ENCODE results near the gene ASRGL1.
"Not testable (repeated sequence)": the region's sequence is repeated elsewhere in the genome, so short reads cannot be mapped to it uniquely, and the experiment has no call there.

ASRGL1 gene

DNA sequence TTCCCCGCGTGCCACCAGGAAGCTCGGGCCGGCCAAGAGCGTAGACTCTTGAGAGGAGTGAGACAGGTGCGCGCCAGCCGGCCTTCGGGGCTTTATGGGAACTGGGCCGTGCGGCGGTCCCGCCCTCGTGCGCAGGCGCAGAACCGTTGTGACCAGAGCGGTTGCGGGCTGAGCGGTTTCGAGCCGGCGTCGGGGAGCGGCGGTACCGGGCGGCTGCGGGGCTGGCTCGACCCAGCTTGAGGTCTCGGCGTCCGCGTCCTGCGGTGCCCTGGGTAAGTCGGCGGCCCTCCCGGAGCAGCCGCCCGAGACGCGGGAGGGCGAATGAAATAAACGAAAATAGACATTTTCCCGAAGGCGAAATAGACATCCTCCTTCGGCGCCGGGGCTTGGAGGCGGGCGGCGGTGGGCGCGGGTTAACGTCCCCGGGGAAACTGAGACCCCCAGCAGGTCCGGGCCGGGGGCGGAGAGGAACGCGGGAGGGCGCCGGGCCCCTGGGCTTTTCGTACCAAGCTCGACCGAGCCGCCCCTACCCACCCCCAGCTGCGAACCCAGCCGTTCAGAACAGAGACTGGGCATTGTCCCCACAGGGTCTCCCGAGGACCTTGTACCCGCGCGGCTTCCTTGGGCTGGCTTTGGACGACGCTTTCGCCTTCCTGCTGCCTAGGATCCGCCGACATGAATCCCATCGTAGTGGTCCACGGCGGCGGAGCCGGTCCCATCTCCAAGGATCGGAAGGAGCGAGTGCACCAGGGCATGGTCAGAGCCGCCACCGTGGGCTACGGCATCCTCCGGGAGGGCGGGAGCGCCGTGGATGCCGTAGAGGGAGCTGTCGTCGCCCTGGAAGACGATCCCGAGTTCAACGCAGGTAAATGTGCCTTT, at the start of gene ASRGL1:
Gene ASRGL1, plus strand, starts transcription at position 146 of the 879 bp plus-strand sequence. Its CDS starts 530 bp downstream, at position 676.
- DNase-seq: peak; percentile 19

DNA sequence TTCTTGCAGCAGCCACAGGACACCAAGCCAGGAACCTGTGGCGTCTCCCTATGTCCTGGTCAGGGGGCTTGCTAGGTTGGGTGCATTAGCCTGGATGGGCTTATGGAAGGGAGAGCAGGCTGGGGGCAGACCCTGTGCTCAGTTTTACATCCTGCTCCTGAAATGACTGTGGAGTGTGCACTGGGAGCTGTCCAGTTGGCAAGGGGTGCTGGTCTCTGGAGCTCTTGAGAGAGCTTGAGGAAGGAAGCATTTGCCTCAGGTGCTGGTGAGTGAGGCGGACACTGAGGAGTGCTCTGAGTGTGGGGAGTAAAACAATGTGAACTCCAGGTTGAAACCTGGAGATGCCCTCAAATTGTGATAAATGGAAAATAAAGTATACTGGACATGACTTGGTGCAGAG, 41.7 kb upstream of the ASRGL1 start:
- no peak for DNase-seq

- DNase-seq: no peak
These were observed 38.3 kb upstream of the ASRGL1 start, which contains the start of gene SCGB1D4 for GRCh38 chr11:62298975-62299374. SCGB1D4 (minus strand) TSS chr11:62299075; CDS start chr11:62299010, 65 bp downstream.

DNA sequence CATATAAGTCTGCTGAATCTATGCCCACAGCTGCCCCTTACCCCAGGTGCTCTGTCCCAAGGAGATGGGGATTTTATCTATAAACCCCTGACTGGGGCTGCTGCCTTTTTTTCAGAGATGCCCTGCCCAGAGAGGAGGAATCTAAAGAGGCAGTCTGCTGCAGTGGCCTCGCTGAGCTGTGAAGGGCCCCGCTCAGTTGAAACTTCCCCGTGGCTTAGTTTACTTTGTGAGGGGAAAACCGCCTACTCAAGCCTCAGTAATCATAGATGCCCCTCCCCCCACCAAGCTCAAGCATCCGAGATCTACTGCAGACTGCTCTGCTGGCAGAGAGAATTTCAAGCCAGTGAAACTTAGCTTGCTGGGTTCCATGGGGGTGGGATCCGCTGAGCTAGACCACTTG, 31.0 kb upstream of the ASRGL1 start:
- no peak for DNase-seq

DNA sequence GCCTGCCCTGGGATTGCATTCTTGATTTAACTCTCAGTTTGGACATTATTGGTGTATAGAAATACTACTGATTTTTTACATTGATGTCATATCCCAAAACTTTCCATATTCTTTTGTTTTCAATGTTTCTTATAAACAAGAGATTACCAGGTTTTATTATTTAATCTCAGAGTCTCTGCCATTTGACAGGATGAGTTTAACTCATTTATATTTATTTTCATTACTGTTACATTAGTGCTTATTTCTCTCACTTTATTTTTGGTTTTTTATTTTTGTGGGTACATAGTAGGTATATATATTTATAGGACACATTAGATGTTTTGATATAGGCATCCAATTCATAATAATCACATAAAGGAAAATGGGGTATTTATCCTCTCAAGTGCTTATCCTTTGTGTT, 29.3 kb upstream of the ASRGL1 start:
- DNase-seq: no peak

DNA sequence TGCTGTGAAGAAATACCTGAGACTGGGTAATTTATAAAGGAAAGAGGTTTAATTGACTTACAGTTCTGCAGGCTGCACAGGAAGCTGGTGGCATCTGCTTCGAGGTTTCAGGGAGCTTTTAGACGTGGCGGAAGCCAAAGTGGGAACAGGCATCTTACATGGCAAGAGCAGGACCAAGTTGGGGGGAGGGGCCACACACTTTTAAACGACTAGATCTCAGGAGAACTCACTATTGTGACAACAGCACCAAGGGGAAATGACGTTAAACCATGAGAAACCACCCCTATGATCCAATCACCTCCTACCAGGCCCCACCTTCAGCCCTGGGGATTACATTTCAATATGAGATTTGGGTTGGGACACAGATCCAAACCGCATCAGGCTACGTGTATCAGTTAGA, 27.3 kb upstream of the ASRGL1 start:
- no peak for DNase-seq

- no peak for DNase-seq
These were observed 21.8 kb upstream of the ASRGL1 start for GRCh38 chr11:62315431-62315830.

GRCh38 chr11:62322524-62322923, 14.7 kb upstream of the ASRGL1 start:
- DNase-seq: no peak

DNA sequence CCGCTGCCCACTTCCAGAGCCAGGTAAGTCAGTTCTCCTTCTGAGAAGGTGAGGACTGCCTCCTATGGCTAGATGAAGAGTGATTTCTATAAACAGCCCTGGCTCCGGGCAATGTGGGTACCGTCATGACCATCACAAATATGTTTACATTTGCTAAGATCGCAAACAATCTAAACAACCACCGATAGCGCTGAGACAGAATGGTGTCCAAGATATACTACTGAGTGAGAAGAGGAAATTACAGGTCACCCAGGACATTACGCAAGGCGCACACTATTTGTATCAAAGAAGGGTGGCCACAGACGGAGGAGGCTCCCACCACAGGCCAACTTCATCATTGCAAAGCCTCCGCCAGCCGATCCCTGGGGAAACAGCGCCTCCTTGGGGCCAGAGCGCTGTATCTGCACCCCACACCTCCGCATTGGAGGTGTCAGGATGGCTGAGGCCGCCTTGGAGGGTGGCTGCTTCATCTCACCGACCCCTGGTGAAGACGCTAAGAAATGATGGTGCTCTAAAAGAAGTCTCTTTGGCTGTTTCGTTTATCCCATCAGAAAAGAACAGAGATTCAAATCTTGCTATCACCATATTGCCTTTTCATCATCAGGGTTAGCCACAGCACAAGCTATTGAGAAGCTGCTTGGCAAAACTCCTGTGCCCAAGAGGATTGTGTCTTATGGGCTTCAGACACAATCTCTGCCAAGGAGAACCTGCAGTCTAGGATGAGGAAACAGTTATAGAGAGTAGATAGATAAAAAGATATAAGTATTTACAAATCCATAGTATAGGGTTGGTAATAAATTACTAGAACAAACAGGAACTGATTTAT, 12.3 kb upstream of the ASRGL1 start:
- DNase-seq: no peak

DNA sequence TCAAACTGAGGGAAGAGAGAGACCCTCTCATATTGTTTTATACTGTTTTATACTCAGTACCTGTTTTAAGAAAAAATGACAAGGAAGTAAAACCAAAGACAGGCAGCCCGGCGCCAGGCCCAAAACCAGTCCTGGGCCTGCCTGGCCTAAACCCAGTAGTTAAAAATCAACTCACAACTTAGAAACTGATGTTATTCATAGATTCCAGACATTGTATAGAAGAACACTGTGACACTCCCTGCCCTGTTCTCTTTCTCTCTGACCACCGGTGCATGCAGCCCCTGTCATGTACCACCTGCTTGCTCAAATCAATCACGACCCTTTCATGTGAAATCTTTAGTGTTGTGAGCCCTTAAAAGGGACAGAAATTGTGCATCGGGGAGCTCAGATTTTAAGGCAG, 11.5 kb upstream of the ASRGL1 start:
- DNase-seq: not testable (repeated sequence)

DNA sequence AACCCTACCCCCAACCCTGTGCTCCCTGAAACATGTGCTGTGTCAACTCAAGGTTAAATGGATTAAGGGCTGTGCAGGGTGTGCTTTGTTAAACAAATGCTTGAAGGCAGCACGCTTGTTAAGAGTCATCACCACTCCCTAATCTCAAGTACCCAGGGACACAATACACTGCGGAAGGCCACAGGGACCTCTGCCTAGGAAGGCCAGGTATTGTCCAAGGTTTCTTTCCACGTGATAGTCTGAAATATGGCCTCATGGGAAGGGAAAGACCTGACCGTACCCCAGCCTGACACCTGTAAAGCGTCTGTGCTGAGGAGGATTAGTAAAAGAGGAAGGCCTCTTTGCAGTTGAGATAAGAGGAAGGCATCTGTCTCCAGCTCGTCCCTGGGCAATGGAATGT, 10.5 kb upstream of the ASRGL1 start:
- not testable (repeated sequence) for DNase-seq

DNA sequence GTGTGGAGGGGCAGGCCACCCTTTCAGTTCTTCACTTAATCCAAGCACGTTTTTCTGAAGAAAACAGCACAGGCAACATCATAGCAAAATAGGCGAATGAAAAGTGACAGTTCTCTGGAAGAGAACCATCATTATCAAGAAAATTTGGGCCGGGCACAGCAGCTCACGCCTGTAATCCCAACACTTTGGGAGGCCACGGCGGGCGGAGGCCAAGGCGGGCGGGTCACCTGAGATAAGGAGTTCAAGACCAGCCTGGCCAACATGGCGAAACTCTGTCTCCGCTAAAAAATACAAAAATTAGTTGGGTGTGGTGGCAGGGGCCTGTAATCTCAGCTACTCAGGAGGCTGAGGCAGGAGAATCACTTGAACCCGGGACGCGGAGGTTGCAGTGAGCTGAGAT, 9.7 kb upstream of the ASRGL1 start:
- DNase-seq: not testable (repeated sequence)

GRCh38 chr11:62331264-62331663, 6.0 kb upstream of the ASRGL1 start:
- DNase-seq: not testable (repeated sequence)

- no peak for DNase-seq
These were observed 3.5 kb upstream of the ASRGL1 start for GRCh38 chr11:62333768-62334167.

- not testable (repeated sequence) for DNase-seq
These were observed 322 bp upstream of the ASRGL1 start for GRCh38 chr11:62336949-62337302.

DNA sequence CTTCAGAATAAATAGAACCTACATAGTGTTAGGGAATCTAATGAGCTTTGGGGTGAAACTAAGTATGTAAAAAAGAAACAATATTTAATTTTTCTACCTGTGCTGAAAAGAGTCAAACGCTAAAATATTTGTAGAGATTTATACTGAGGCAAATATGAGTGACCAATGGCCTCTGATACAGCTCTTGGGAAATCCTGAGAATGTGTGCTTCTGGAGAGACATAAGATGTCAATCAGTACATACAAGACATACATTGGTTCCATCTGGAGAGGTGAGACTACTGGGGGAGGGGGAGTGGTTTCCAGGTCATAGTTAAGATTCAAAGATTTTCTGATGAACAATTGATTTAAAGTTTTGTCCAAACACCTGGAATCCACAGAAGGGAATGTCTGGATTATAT, 970 bp downstream of the ASRGL1 start:
- no peak for DNase-seq

GRCh38 chr11:62340269-62340901, 3.1 kb downstream of the ASRGL1 start:
- no peak for DNase-seq

DNA sequence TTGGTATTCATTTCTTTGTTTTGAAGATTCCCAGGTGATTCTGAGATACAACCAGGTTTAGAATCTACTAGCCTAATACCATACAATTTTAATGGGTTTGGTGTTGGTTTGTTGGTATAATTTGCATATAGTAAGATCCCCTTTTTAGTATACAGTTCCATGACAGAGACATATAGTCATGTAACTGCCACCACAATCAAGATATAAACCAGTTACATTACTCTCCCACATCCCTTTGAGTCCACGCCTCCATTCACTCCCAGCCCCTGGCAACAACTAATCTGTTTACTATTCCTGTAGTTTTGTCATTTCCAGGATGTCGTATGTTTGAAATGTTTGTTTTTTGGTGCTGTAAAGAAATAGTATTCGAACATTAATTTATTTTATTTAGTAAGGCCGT, 4.3 kb downstream of the ASRGL1 start:
- no peak for DNase-seq

DNA sequence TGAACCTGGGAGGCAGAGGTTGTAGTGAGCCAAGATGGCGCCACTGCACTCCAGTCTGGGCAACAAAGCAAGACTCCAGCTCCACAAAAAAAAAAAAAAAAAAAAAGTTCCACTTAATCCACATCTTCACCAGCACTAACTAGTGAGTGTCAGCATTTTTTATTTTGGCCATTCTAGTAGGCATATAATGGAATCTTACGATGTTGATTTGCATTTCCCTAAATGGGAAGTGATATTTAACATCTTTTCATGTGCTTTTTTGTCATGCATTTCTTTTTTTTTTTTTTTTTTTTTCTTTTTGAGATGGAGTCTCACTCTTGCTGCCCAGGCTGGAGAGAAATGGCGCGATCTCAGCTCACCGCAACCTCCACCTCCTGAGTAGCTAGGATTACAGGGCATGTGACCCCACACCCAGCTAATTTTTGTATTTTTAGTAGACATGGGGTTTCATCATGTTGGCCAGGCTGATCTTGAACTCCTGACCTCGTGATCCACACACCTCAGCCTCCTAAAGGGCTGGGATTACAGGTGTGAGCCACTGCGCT, 6.5 kb downstream of the ASRGL1 start:
- not testable (repeated sequence) for DNase-seq

- DNase-seq: no peak
These were observed 7.0 kb downstream of the ASRGL1 start for GRCh38 chr11:62344210-62344609.

GRCh38 chr11:62345861-62346260, 8.6 kb downstream of the ASRGL1 start:
- DNase-seq: no peak

DNA sequence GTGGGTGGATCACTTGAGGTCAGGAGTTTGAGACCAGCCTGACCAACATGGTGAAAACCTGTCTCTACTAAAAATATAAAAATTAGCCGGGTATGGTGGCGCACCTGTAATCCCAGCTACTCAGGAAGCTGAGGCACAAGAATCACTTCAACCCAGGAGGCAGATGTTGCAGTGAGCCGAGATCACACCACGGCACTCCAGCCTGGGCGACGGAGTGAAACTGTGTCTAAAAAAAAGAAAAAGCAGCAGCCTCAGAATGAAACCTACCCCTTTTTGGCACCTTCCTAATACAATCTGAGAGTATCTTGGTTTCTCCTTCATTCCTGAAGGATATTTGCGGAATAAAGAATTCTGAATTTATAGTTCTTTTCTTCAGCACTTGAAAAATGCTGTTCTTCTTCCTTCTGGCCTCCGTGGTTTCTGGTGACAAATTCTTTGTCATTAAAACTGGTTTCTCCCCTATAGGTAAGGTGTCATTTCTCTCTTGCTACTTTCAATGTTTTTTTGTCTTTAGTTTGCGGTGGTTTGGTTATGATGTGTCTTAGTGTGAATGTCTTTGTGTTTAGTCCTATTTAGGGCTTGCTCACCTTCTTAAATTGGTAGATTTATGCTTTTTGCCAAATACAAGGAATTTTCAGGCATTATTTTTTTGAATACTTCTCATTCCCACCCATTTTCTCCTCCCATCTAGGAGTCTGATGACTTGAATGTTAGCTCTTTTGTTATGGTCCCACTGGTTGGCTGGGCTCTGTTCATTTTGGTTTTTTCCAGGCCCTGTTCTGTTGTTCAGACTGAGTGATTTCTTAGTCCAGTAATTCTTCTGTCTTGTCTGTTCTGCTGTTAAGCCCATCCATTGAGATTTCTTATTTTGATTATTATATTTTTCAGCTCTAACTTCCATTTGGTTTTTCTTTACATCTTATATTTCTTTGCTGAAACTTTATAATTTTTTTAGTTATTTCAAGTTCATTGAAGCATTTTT, 15.4 kb downstream of the ASRGL1 start:
- DNase-seq: no peak

Data from DMS 273 treated with DMSO at 0.1 percent for 48 hours (cell line).